ENCODE data around the gene FAIM2.

FAIM2 gene

GRCh38 chr12:49897276-49897675 lies 6.4 kb downstream of the FAIM2 start:
- H3K4me3 ChIP-seq (ENCODE audit: low read depth, low read length) = no peak overlapping the region
- no peak for TF ChIP-seq CTCF (IDR thresholded peaks at IDR 0.05; ENCODE audit: insufficient read depth, low read depth, low read length, missing control alignments)
- no peak for DNase-seq (ENCODE audit: low read depth)

- no peak for DNase-seq (ENCODE audit: low read depth)
- TF ChIP-seq CTCF (IDR thresholded peaks at IDR 0.05; ENCODE audit: insufficient read depth, low read depth, low read length, missing control alignments) = no peak
- no peak overlapping the region for H3K4me3 ChIP-seq (ENCODE audit: low read depth, low read length)
Measured at GRCh38 chr12:49895773-49896172, 7.9 kb downstream of the FAIM2 start.

GRCh38 chr12:49894751-49895148 lies 8.9 kb downstream of the FAIM2 start:
- H3K4me3 ChIP-seq (ENCODE audit: low read depth, low read length) = no peak overlapping the region
- TF ChIP-seq CTCF (IDR thresholded peaks at IDR 0.05; ENCODE audit: insufficient read depth, low read depth, low read length, missing control alignments) = no peak
- DNase-seq (ENCODE audit: low read depth) = no peak

- no peak for DNase-seq (ENCODE audit: low read depth)
- H3K4me3 ChIP-seq (ENCODE audit: low read depth, low read length) = no peak overlapping the region
- no peak for TF ChIP-seq CTCF (IDR thresholded peaks at IDR 0.05; ENCODE audit: insufficient read depth, low read depth, low read length, missing control alignments)
Measured at GRCh38 chr12:49893753-49894750, 9.6 kb downstream of the FAIM2 start.

- no peak for DNase-seq (ENCODE audit: low read depth)
- TF ChIP-seq CTCF (IDR thresholded peaks at IDR 0.05; ENCODE audit: insufficient read depth, low read depth, low read length, missing control alignments) = no peak
- no peak overlapping the region for H3K4me3 ChIP-seq (ENCODE audit: low read depth, low read length)
Measured at GRCh38 chr12:49892732-49893317, 10.9 kb downstream of the FAIM2 start.

- DNase-seq (ENCODE audit: low read depth) = no peak
- no peak overlapping the region for H3K4me3 ChIP-seq (ENCODE audit: low read depth, low read length)
- no peak for TF ChIP-seq CTCF (IDR thresholded peaks at IDR 0.05; ENCODE audit: insufficient read depth, low read depth, low read length, missing control alignments)
Measured at GRCh38 chr12:49892084-49892731, 11.5 kb downstream of the FAIM2 start.

Measured in GM12865 (cell line).